K562 (cell line): ENCODE data around the gene IFRD1. TPM values are rescaled to one million over a fixed set of nuclear protein-coding genes. Genes with fewer than 3 reads are reported as not detected.

Experiments
- ATAC-seq: fragments of 200-7000 bp; cut with Tn5 transposase; 3 replicates; pipeline ENCODE4 v1.9.1; 2020; ENCODE audit warnings: moderate library complexity
- BruUV-seq: library from RNA; stranded (reverse); fragments of 400-500 nt; replicated peaks from 2 replicates; lab custom pipeline; 2021; lab: Mats Ljungman, UMichigan
- CTCF ChIA-PET: fragments of 300-600 bp; formaldehyde crosslinking; extraction: SDS; loops from one replicate; lab custom pipeline; 2021; ENCODE audit warnings: low intra/inter-chr PET ratio; lab: Yijun Ruan, JAX
- POLR2A ChIA-PET: fragments of 300-600, 350-650 bp; sonication (Branson Sonifier 250); formaldehyde crosslinking; extraction: SDS; loops from one replicate; lab custom pipeline; 2021; ENCODE audit warnings: antibody characterized with exemption, inconsistent platforms; lab: Yijun Ruan, JAX
- DNase-seq, 4 experiments: peaks; one replicate each; pipeline versions ENCODE4 v3.0.0 to v3.0.0-alpha.2; 2011 to 2018; ENCODE audit warnings: low spot score in 3 of 4, mixed read lengths in 3 of 4; ENCODE audit errors: extremely low read depth in 1 of 4
- FAIRE-seq: peaks from 2 replicates; lab custom pipeline; 2011; peaks lifted over from hg19 to GRCh38; lab: Jason Lieb, UNC
- H2AFZ ChIP-seq: 2 replicates; pipeline ENCODE4 v1.6.0; 2011; ENCODE audit warnings: low read depth, low read length, control low read depth, inconsistent platforms
- H3K27ac ChIP-seq: fragments of 200-600 bp; 3 replicates; pipeline ENCODE4 v1.8.0; 2011; ENCODE audit warnings: low read depth, mild to moderate bottlenecking, control low read depth, inconsistent platforms, low read length, moderate library complexity, mixed read lengths; ENCODE audit errors: extremely low read depth
- H3K27me3 ChIP-seq, 2 experiments: fragments of 300-600 bp in 1 of 2; 2 replicates in 1 of 2; 3 replicates in 1 of 2; pipeline versions ENCODE4 v1.6.0 to v1.8.0; 2011; ENCODE audit warnings: inconsistent platforms in 2 of 2, low read length in 2 of 2, mild to moderate bottlenecking in 1 of 2, mixed read lengths in 1 of 2, moderate library complexity in 1 of 2; ENCODE audit not compliant: control insufficient read depth in 2 of 2, insufficient read depth in 2 of 2
- H3K36me3 ChIP-seq: fragments of 300-600 bp; 3 replicates; pipeline ENCODE4 v1.8.0; 2011; ENCODE audit warnings: mild to moderate bottlenecking, low read length, inconsistent platforms; ENCODE audit not compliant: control insufficient read depth, insufficient read depth
- H3K4me1 ChIP-seq, 2 experiments: fragments of 200-600 bp in 1 of 2; replicated peaks in 1 of 2; 2 replicates in 1 of 2; 3 replicates in 1 of 2; pipeline versions ENCODE4 v1.5.1 to v1.8.0; 2011; ENCODE audit warnings: inconsistent platforms in 2 of 2, low read length in 2 of 2, mild to moderate bottlenecking in 1 of 2, mixed read lengths in 1 of 2, moderate library complexity in 1 of 2; ENCODE audit not compliant: control insufficient read depth in 2 of 2, insufficient read depth in 2 of 2
- H3K4me2 ChIP-seq: 2 replicates; pipeline ENCODE4 v1.6.1; 2011; ENCODE audit warnings: low read length, control low read depth, inconsistent platforms, mixed read lengths; ENCODE audit not compliant: insufficient read depth
- H3K4me3 ChIP-seq: fragments of 200-600 bp; sonication (generic), shearing (Covaris generic); 2 replicates; pipeline ENCODE4 v1.5.1; 2016; ENCODE audit warnings: control low read depth, inconsistent platforms
- H3K79me2 ChIP-seq: fragments of 200-600 bp; 3 replicates; pipeline ENCODE4 v1.8.0; 2011; ENCODE audit warnings: low read length, inconsistent platforms; ENCODE audit not compliant: control insufficient read depth, insufficient read depth
- H3K9ac ChIP-seq, 2 experiments: 2 replicates each; pipeline versions ENCODE4 v1.6.0 to v1.6.1; 2011; ENCODE audit warnings: low read depth in 2 of 2, low read length in 2 of 2, control low read depth in 1 of 2, inconsistent platforms in 1 of 2, mild to moderate bottlenecking in 1 of 2, mixed read lengths in 1 of 2; ENCODE audit not compliant: insufficient read depth in 1 of 2
- H3K9me1 ChIP-seq: one replicate; pipeline ENCODE4 v1.6.0; 2011; ENCODE audit warnings: inconsistent platforms, mild to moderate bottlenecking, low read length, moderate library complexity; ENCODE audit not compliant: control insufficient read depth, insufficient read depth
- H3K9me3 ChIP-seq: replicated peaks from 2 replicates; pipeline ENCODE4 v1.5.1; 2011; ENCODE audit warnings: low read depth, low read length, inconsistent platforms; ENCODE audit not compliant: control insufficient read depth, insufficient read depth
- H4K20me1 ChIP-seq: replicated peaks from 2 replicates; pipeline ENCODE4 v1.6.1; 2011; ENCODE audit warnings: low read length, inconsistent platforms, mixed read lengths; ENCODE audit not compliant: control insufficient read depth, insufficient read depth
- CREBBP ChIP-seq: IDR thresholded peaks from one replicate; pipeline ENCODE4 v1.6.1; 2012; ENCODE audit warnings: low read depth, mild to moderate bottlenecking, control low read depth, inconsistent platforms, low read length
- ESRRB ChIP-seq: fragments of 250-450 bp; sonication (Bioruptor Pico); IDR thresholded peaks from 2 replicates; pipeline ENCODE4 v1.5.0; 2020; ENCODE audit warnings: mild to moderate bottlenecking, moderate library complexity, borderline replicate concordance
- FOSL1 ChIP-seq: fragments of 200-800 bp; sonication (Bioruptor generic); conservative IDR thresholded peaks from 2 replicates; pipeline ENCODE4 v1.6.1; 2016; ENCODE audit warnings: missing genetic modification characterization, missing compliant biosample characterization
- KLF16 ChIP-seq: IDR thresholded peaks from 2 replicates; pipeline ENCODE4 v1.6.1; 2016; ENCODE audit warnings: antibody characterized with exemption
- POU5F1 ChIP-seq: fragments of 150-350 bp; IDR thresholded peaks from 2 replicates; pipeline ENCODE4 v1.6.1; 2014; ENCODE audit warnings: borderline replicate concordance, low read length, low read depth, mild to moderate bottlenecking; ENCODE audit not compliant: partially characterized antibody
- ZNF253 ChIP-seq: fragments of 250-450 bp; sonication (Bioruptor Pico); conservative IDR thresholded peaks from 2 replicates; pipeline ENCODE4 v1.6.1; 2021; ENCODE audit warnings: mild to moderate bottlenecking
- WGBS: fragments of 100-300 bp; shearing (Covaris generic); methylation state at CpG from one replicate; pipeline ENCODE4 v1.1.6; 2016; ENCODE audit warnings: low coverage, mixed read lengths; ENCODE audit not compliant: insufficient coverage; ENCODE audit errors: missing lambda C conversion rate; 5-methylcytosine and 5-hydroxymethylcytosine counted together
- in situ Hi-C: fragments of 300-500 bp; cut with MboI; formaldehyde crosslinking; loops from 4 replicates; pipeline ENCODE4 v1.15.0; 2018; ENCODE audit warnings: inconsistent platforms, mixed read lengths
- intact Hi-C: fragments of 100-400 bp; cut with micrococcal nuclease; formaldehyde crosslinking; loops from 2 replicates; pipeline ENCODE4 v1.14.2; 2022
- polyA plus RNA-seq, 8 experiments: library from polyadenylated mRNA; depleted of rRNA in 4 of 8; stranded (reverse) in 5 of 8; unstranded in 3 of 8; fragments of >200 nt; fragmentation: Nextera tagmentation in 2 of 8; fragmentation: Illumina TruSeq in 1 of 8; extraction: Ambion mirVana in 2 of 8; extraction: Trizol in 1 of 8; gene quantifications; 2 replicates each; pipeline versions ENCODE4 v1.2.1 to v1.2.3, GENCODE V29; 2011 to 2014; ENCODE audit warnings: inconsistent platforms in 1 of 8, missing spikeins in 1 of 8
- total RNA-seq, 7 experiments: library from RNA; depleted of rRNA in 6 of 7; stranded (reverse); fragments of >200 nt in 6 of 7; fragmentation: Illumina TruSeq in 2 of 7; extraction: Trizol in 2 of 7; gene quantifications; 2 replicates each; pipeline versions ENCODE4 v1.2.1 to v1.2.3, GENCODE V29; 2011 to 2021; ENCODE audit warnings: low replicate concordance in 1 of 7
- TF ChIP-seq, protein P1 (sequence below): fragments of 250-450 bp; sonication (Bioruptor Pico); IDR thresholded peaks from 2 replicates; pipeline ENCODE4 v1.8.0; 2022; ENCODE audit warnings: inconsistent platforms
- TF ChIP-seq, protein P2 (sequence below): fragments of 450-650 bp; formaldehyde crosslinking; IDR thresholded peaks from 2 replicates; pipeline ENCODE4 v1.4.0; 2020; ENCODE audit warnings: mild to moderate bottlenecking, moderate library complexity
- TF ChIP-seq, protein P3 (sequence below): fragments of 250-450 bp; sonication (Bioruptor Pico); IDR thresholded peaks from 2 replicates; pipeline ENCODE4 v1.8.0; 2021; ENCODE audit warnings: moderate library complexity, mild to moderate bottlenecking, inconsistent platforms

IFRD1 gene
- total and polyA plus RNA-seq, 9 of the 15 experiments (the other 6 are each of a cell fraction or from before 2014, with no cell fraction given): 27.6 to 81.8 (median 68.1) TPM

DNA sequence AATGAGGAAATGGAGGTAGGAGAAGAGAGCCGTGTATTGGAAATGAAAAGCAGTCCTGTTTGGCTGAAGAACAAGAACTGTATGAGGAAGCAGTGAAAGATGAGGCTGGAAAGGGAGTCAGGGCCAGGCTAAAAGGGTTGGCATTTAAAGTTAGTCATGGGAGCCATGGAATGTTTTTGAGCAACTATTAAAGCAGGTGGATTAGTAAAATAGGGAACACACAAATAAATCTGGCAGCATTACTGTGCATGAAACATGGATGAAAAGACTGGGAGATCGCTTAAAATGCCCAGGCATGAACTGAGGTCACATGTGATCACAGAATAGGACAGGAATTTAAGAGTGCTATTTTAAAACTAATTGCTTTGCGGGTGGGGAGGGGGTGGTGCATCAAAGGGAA is 1.4 kb upstream of the IFRD1 start:
- no peak for ATAC-seq
- no peak overlapping the region for H3K4me2 ChIP-seq
- no peak overlapping the region; the same call in 1 of the 2 replicates for H2AFZ ChIP-seq
- in situ Hi-C loops (no loop called here), intact Hi-C loops (no loop called here)
- TF ChIP-seq KLF16 (no peak), POU5F1 (no peak), CREBBP (no peak), FOSL1 (tag) (no peak), ZNF253 (no peak), ESRRB (CRISPR knock-in tag) (no peak)
- TF ChIP-seq, protein P1, sequence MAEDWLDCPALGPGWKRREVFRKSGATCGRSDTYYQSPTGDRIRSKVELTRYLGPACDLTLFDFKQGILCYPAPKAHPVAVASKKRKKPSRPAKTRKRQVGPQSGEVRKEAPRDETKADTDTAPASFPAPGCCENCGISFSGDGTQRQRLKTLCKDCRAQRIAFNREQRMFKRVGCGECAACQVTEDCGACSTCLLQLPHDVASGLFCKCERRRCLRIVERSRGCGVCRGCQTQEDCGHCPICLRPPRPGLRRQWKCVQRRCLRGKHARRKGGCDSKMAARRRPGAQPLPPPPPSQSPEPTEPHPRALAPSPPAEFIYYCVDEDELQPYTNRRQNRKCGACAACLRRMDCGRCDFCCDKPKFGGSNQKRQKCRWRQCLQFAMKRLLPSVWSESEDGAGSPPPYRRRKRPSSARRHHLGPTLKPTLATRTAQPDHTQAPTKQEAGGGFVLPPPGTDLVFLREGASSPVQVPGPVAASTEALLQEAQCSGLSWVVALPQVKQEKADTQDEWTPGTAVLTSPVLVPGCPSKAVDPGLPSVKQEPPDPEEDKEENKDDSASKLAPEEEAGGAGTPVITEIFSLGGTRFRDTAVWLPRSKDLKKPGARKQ (CRISPR knock-in tag): no peak
- TF ChIP-seq, protein P2, sequence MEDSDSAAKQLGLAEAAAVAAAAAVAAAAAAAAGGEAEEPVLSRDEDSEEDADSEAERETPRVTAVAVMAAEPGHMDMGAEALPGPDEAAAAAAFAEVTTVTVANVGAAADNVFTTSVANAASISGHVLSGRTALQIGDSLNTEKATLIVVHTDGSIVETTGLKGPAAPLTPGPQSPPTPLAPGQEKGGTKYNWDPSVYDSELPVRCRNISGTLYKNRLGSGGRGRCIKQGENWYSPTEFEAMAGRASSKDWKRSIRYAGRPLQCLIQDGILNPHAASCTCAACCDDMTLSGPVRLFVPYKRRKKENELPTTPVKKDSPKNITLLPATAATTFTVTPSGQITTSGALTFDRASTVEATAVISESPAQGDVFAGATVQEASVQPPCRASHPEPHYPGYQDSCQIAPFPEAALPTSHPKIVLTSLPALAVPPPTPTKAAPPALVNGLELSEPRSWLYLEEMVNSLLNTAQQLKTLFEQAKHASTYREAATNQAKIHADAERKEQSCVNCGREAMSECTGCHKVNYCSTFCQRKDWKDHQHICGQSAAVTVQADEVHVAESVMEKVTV (CRISPR knock-in tag): no peak
- TF ChIP-seq, protein P3, sequence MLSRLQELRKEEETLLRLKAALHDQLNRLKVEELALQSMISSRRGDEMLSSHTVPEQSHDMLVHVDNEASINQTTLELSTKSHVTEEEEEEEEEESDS (CRISPR knock-in tag): no peak
- H3K9ac ChIP-seq: no peak overlapping the region
- H3K27ac ChIP-seq: no peak overlapping the region
- DNase-seq: no peak
- ChIA-PET CTCF (no interaction called here), POLR2A (interaction anchor here (1.5 to 4.3 kb wide), 4 partner anchors 8 to 490 kb away, joined by 3 to 113 read pairs (median 22); a partner anchor contains a TSS)
- peaks cover 8 to 12% of the 10 kb centered on the region in 2 experiments; a peak in 4 of 5 replicates for H3K4me1 ChIP-seq
- no TSS peak for BruUV-seq
- no peak for FAIRE-seq
- no peak overlapping the region for H3K4me3 ChIP-seq
- H3K36me3 ChIP-seq: no peaks in the 10 kb centered on the region
- peaks cover 4% of the 10 kb centered on the region; the same call in 1 of the 2 replicates for H4K20me1 ChIP-seq
- H3K9me3 ChIP-seq: no peaks in the 10 kb centered on the region
- WGBS: 61% methylated on average over 3 of the region's 3 CpGs
- peaks cover 36% of the 10 kb centered on the region for H3K79me2 ChIP-seq
- no peaks in the 10 kb centered on the region for H3K27me3 ChIP-seq
- no peaks in the 10 kb centered on the region for H3K9me1 ChIP-seq
